Fibroblast of pulmonary artery (primary cell): ENCODE results near the gene BST2.
"Not testable (repeated sequence)": the region's sequence is repeated elsewhere in the genome, so short reads cannot be mapped to it uniquely, and the experiment has no call there.

Experiments used
- DNase-seq: peaks from one replicate; pipeline ENCODE4 v3.0.0-alpha.2; 2010; ENCODE audit warnings: low read depth
- H3K4me3 ChIP-seq: replicated peaks from 2 replicates; pipeline ENCODE4 v1.5.1; 2011; ENCODE audit warnings: low read depth, mild to moderate bottlenecking, control low read depth, low read length, moderate library complexity
- CTCF ChIP-seq: IDR thresholded peaks from 2 replicates; pipeline ENCODE4 v1.5.1; 2011; ENCODE audit warnings: mild to moderate bottlenecking, control low read depth, low read length, inconsistent platforms; ENCODE audit errors: missing control alignments

BST2 gene

GRCh38 chr19:17370026-17370587 lies 35.3 kb downstream of the BST2 start:
- DNase-seq = peak; percentile 84
- no peak overlapping the region for H3K4me3 ChIP-seq
- no peak for TF ChIP-seq CTCF

- no peak for TF ChIP-seq CTCF
Observed at GRCh38 chr19:17365361-17365760, 40.1 kb downstream of the BST2 start.

GRCh38 chr19:17363852-17364605 lies 41.4 kb downstream of the BST2 start:
- not testable (repeated sequence) for H3K4me3 ChIP-seq, DNase-seq

More at GRCh38 chr19:17365361-17365760, 40.1 kb downstream of the BST2 start:
- no peak overlapping the region for H3K4me3 ChIP-seq
- DNase-seq = no peak

GRCh38 chr19:17359905-17360800 lies 45.3 kb downstream of the BST2 start:
- no peak overlapping the region for H3K4me3 ChIP-seq
- DNase-seq = no peak
- TF ChIP-seq CTCF = no peak

- TF ChIP-seq CTCF = no peak
- H3K4me3 ChIP-seq = no peak overlapping the region
Observed at GRCh38 chr19:17358395-17358794, 47.0 kb downstream of the BST2 start.

GRCh38 chr19:17357724-17358123 lies 47.7 kb downstream of the BST2 start:
- no peak for DNase-seq
- H3K4me3 ChIP-seq = no peak overlapping the region
- no peak for TF ChIP-seq CTCF

More at GRCh38 chr19:17358395-17358794, 47.0 kb downstream of the BST2 start:
- DNase-seq = no peak

- no peak for DNase-seq
- TF ChIP-seq CTCF = no peak
Observed at GRCh38 chr19:17357078-17357666, 48.3 kb downstream of the BST2 start.

More at GRCh38 chr19:17357078-17357666, 48.3 kb downstream of the BST2 start:
- H3K4me3 ChIP-seq = no peak overlapping the region
